ENCODE measurements around the gene GDF11.

- TF ChIP-seq, protein P1, sequence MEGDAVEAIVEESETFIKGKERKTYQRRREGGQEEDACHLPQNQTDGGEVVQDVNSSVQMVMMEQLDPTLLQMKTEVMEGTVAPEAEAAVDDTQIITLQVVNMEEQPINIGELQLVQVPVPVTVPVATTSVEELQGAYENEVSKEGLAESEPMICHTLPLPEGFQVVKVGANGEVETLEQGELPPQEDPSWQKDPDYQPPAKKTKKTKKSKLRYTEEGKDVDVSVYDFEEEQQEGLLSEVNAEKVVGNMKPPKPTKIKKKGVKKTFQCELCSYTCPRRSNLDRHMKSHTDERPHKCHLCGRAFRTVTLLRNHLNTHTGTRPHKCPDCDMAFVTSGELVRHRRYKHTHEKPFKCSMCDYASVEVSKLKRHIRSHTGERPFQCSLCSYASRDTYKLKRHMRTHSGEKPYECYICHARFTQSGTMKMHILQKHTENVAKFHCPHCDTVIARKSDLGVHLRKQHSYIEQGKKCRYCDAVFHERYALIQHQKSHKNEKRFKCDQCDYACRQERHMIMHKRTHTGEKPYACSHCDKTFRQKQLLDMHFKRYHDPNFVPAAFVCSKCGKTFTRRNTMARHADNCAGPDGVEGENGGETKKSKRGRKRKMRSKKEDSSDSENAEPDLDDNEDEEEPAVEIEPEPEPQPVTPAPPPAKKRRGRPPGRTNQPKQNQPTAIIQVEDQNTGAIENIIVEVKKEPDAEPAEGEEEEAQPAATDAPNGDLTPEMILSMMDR (IDR thresholded peaks at IDR 0.05; ENCODE audit: low read length), result no peak
- no peak for TF ChIP-seq EZH2 (IDR thresholded peaks at IDR 0.05; ENCODE audit: borderline replicate concordance, low read length)
These were observed 3.9 kb upstream of the GDF11 start for GRCh38 chr12:55739025-55739378.
